NCI-H2029 (cell line): ENCODE data around the gene USP13.

Experiments used
- DNase-seq: peaks from one replicate; lab custom pipeline; 2025; lab: John Stamatoyannopoulos, UW

USP13 gene

GRCh38 chr3:179697736-179698332, 45.0 kb downstream of the USP13 start:
- DNase-seq = no peak

- DNase-seq = no peak
These were observed 47.9 kb downstream of the USP13 start for GRCh38 chr3:179700716-179701115.

GRCh38 chr3:179701176-179701827, 48.5 kb downstream of the USP13 start:
- DNase-seq = no peak

GRCh38 chr3:179702271-179702947, 49.6 kb downstream of the USP13 start:
- DNase-seq = no peak

- no peak for DNase-seq
These were observed 51.0 kb downstream of the USP13 start for GRCh38 chr3:179703816-179704215.

- peak; percentile 4 for DNase-seq
These were observed 53.4 kb downstream of the USP13 start for GRCh38 chr3:179706233-179706632.

- DNase-seq = no peak
These were observed 57.2 kb downstream of the USP13 start for GRCh38 chr3:179710079-179710478.

- no peak for DNase-seq
These were observed 60.8 kb downstream of the USP13 start for GRCh38 chr3:179713643-179714090.

- no peak for DNase-seq
These were observed 62.7 kb downstream of the USP13 start for GRCh38 chr3:179715582-179715981.

- DNase-seq = no peak
These were observed 63.4 kb downstream of the USP13 start for GRCh38 chr3:179716226-179716625.

- no peak for DNase-seq
These were observed 64.0 kb downstream of the USP13 start for GRCh38 chr3:179716811-179717210.

GRCh38 chr3:179717219-179717618, 64.4 kb downstream of the USP13 start:
- DNase-seq = no peak

GRCh38 chr3:179719048-179719734, 66.4 kb downstream of the USP13 start:
- no peak for DNase-seq

GRCh38 chr3:179720196-179720595, 67.4 kb downstream of the USP13 start:
- DNase-seq = no peak

- no peak for DNase-seq
These were observed 70.8 kb downstream of the USP13 start for GRCh38 chr3:179723617-179724016.

GRCh38 chr3:179726075-179726699, 73.3 kb downstream of the USP13 start:
- DNase-seq = no peak

- no peak for DNase-seq
These were observed 76.2 kb downstream of the USP13 start for GRCh38 chr3:179729086-179729485.

GRCh38 chr3:179729981-179730380, 77.1 kb downstream of the USP13 start:
- no peak for DNase-seq

- no peak for DNase-seq
These were observed 77.7 kb downstream of the USP13 start for GRCh38 chr3:179730506-179730905.

GRCh38 chr3:179731544-179731943, 78.7 kb downstream of the USP13 start:
- peak; percentile 53 for DNase-seq

GRCh38 chr3:179732661-179733348, 80.0 kb downstream of the USP13 start:
- no peak for DNase-seq

GRCh38 chr3:179733797-179734196, 81.0 kb downstream of the USP13 start:
- DNase-seq = no peak
